Eye (tissue), 1 donor: ENCODE measurements around the gene SERPINE2.
A peak's percentile ranks its signal among the peaks of the same experiment; 100 is the strongest.
"Not testable (repeated sequence)": the region's sequence is repeated elsewhere in the genome, so short reads cannot be mapped to it uniquely, and the experiment has no call there.

Experiments
- DNase-seq: peaks from one replicate; pipeline ENCODE4 v3.0.0-alpha.2; 2015

The SERPINE2 gene

DNA sequence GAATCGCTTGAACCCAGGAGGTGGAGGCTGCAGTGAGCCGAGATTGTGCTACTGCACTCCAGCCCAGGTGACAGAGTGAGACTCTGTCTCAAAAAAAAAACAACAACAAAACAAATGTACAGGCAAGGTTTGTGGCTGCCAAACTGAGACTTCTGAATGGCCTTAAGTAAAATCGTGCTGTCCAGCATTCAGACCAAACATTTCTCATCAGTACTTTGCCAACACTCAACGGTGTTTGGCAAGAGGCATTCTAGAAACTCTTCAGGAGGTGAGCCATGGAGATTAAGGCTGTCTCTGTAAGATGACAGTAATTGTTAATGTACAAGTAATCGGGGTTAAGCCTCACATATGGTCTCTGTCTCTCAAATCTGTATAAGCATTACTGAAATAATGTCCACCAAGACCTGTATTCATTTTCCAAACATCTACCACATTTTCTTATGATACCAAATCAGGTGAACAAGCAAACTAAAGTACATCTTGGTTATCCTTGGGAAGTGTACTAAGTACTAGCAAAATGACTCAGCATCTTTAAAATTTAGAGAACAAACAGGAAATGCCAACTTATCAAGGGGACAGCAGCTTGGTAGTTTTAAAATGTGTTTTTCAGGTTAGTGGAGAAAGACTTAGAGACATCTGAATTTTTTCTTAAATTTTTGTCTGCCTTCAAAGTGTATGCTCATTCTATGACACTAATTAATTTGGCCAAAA lies 29.3 kb downstream of the SERPINE2 start:
- no peak for DNase-seq

DNA sequence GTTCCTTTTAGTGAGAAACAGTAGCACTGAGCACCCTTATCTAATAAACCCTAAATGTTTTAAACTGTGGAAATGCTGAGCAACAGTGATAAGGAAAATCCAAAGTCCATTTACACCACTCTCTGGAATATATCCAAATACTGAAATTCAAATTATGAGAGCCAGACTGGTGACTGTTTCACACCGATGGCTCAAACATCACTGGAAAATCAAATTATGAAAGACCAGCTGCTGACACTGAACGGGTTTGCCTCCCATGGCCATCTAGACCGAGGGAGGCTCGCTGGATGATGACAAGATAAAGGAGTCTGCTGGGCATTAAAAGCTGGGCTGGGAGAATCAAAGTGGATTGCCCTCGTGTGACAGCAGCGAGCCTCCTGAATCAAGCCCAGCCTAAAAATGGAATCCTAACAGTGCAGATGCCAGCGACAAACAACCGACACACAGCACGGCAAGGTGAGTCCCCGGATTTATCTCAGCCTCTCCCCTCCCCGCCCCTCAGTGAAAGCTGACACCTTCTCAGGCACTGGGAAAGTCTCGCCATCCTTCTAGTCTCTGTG lies 30.3 kb downstream of the SERPINE2 start:
- no peak for DNase-seq

DNA sequence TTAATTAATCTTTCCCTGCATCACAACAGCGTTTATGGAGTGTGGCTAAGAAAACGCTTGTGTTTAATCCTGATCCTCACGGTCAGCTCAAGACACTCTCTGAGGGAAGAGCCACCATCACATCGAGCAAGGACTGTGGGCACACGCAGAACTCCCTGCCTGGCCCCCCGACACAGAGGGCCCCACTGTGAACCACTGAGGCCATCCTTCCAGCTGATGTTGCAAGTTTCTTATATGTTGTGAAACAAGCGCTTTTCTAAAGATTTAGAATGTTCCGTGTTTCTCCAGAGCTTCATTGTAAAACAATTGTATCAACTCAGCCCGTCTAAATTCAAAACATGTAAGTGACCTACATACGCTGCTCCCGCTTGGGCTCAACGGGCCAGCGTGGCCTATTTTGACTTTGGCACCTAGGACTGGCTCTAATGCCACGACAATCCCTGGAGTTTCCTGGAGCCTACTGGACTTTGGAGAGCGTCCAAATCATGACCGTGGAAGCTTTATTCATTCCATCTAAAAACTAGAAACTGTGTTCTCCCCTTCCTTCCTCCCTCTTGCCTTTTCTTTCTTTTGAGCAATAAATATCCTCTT lies 34.9 kb downstream of the SERPINE2 start:
- DNase-seq: no peak

DNA sequence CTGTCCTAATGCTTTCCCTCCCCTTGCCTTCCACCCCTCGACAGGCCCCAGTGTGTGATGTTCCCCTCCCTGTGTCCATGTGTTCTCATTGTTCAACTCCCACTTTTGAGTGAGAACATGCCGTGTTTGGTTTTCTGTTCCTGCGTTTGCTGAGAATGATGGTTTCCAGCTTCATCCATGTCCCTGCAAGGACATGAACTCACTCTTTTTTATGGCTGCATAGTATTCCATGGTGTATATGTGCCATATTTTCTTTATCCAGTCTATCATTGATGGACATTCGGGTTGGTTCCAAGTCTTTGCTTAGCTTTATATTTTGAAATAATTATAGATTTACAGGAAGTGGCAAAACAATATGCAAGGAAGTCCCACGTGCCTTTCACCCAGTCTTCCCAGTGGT lies 38.4 kb downstream of the SERPINE2 start:
- DNase-seq: not testable (repeated sequence)

DNA sequence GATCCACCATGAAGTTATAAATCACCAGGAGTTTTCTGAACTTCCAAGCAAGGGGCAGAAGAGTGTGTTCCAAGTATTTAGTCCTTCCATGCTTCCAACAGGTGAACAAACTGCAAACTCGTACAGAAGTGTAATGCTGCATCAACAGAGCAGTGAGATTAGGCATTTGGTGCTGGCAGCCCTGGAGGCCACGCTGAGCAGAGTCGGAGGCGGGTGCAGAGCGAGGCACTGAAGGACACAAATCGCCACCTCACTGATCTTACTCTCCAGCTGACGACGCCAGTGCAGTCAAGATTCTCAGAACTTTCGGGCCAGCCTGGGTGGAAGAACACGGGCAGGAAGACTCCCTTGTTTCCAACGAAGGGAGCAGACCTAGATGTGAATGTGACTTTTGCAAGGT lies 39.2 kb downstream of the SERPINE2 start:
- DNase-seq: no peak

- DNase-seq: no peak
Measured at GRCh38 chr2:223998948-223999347, 40.1 kb downstream of the SERPINE2 start.

- DNase-seq: no peak
Measured at GRCh38 chr2:223997938-223998337, 41.1 kb downstream of the SERPINE2 start.

GRCh38 chr2:223996391-223996790 lies 42.7 kb downstream of the SERPINE2 start:
- DNase-seq: no peak

- no peak for DNase-seq
Measured at GRCh38 chr2:223995569-223995968, 43.5 kb downstream of the SERPINE2 start.

GRCh38 chr2:223994562-223995162 lies 44.4 kb downstream of the SERPINE2 start:
- no peak for DNase-seq

DNA sequence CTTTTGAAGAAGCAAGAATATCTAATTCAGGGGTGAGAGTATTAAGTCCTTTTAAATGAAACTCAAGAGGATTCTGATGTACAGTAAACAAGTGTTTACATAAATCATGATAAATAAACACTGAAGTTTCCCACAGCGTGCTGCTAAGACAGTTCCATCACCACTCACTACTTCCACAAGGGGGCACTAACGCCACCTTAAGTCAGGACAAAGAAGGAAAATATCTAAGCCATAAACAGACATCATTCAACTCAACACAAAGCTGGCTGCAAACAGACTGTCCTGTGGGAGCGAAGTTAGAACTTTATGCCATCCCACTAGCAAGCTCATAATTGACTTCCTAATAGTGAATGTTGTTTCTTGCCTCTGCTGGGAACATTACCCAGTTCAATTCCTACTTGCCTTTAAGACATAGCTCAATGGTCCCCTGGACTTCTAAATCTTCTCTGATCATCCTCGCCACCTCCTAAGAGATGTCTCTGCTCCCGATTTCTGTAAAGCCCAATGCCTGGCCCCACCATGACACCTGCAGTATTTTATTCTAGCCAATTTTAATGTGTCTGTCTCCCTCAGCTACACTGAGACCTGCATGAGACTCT lies 45.4 kb downstream of the SERPINE2 start:
- peak; percentile 92 for DNase-seq

DNA sequence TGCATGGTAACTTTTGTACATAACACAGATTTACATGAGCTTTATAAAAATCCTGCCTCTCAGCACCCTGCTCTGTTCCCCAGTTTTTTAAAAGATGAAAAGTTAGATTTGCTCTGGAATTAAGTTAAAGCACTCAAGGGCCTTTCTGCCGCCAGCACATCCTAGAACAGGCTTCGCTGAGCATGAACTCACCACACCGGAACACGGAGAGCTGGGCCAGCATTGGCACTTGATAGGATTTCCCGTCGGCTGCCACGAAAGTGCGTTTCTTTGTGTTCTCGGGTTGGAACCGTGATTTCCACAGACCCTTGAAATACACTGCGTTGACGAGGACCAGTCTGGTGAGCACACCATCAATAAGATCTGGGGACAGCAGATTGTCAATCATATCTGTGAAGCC lies 47.5 kb downstream of the SERPINE2 start:
- no peak for DNase-seq

DNA sequence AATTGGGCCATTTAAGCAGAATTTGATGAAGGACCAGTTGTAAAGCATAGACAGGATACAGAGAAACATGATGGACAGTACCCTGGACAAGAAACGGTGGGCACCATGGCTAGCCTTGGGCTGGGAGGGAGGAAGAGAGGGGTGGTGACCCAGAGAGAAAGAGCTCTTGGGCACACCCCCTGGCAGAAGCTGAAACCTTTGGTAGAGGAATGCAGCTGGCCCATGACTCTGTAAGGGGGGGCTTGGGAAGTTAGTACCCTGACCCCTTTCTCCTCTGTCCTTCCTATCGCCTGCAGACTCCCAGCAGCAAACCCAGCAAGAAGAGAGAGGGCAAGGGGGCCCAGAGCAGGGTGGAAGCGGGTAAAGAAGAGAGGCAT lies 49.2 kb downstream of the SERPINE2 start:
- no peak for DNase-seq

- DNase-seq: no peak
Measured at GRCh38 chr2:223989206-223989855, 49.8 kb downstream of the SERPINE2 start.

DNA sequence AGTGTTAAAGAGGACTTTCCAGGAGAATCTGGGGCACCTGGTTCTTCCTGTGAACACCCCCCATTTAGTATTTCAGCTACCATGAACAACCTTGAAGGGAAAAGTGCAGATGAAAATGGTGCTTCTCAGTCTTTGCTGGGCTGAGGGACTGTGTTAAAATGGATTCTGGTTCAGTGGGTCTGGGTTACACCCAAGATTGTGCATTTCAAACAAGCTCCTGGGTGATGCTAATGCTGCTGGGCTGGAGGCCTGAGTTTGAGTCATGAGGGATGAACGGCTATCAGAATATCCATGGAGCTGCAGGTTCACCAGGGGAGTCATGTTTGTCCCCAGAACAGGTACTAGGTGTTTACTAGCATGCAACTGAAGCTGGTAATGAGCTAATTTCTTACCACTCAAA lies 57.8 kb downstream of the SERPINE2 start:
- no peak for DNase-seq

DNA sequence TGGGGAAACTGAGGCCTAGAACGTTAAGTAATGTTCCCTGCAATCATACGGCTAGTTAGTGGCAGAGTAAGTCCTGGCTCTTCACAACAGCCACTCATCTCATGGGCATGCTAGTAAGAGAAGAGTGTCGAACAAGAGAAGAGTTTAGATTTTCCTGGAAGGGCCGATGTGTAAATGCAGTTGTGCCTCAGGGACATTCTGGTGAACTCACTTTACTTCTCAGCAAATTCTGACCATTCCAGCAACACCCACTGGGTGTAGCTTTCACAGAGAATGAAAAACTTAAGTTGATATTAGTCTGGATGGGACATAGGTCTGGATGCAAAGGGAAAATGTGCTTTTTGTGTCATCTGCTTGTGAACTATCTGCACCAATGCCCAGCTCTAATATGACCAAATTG lies 58.3 kb downstream of the SERPINE2 start:
- no peak for DNase-seq

DNA sequence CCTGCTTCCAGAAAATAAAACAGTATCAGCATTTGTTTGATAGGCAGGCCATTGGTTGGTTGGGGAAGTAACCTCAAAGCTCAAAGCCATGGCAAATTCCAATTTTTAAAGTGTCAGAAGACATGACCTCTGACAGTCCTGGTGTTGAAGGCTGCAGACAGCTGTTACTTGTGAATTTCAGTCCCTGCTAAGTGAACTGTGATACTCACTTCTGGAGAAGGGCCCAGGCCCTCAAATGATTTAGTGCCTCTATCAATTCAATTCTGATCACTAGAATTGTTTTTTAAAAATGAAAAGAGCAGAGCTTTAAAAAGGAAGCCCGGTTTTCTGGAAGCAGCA lies 58.7 kb downstream of the SERPINE2 start:
- no peak for DNase-seq

DNA sequence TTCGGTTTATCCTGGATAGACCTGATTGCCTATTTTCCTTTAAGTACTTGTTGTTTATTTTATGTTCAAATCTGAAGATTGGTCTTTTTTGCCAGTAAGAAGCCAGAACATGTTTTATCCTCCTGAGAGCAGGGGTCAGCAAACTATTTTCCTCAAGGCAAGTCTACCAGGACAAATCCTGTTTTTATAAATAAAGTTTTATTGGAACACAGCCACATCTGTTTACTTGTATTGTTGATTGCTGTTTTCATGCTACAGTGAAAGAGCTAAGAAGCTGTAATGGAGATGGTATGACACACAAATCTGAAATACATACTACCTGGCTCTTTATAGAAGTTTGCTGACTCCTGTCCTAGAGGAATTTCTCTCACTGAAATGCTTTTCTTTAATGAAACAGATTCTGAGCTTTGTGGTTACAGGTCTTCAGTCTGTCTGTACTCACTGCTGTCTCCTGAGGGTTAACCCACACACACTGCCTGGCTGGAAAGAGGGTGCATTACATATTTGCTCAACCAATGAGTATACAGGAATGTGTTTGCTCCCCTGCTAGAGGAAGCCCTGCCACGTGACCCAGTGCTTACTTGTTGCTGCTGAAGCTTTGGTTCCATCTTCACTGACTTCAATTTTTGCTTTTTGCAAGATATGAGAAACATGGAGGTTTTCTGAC lies 59.2 kb downstream of the SERPINE2 start:
- no peak for DNase-seq

GRCh38 chr2:223978451-223978850 lies 60.6 kb downstream of the SERPINE2 start:
- no peak for DNase-seq

- DNase-seq: no peak
Measured at GRCh38 chr2:223976635-223977226, 62.4 kb downstream of the SERPINE2 start.

- no peak for DNase-seq
Measured at GRCh38 chr2:223973606-223974005, 65.5 kb downstream of the SERPINE2 start.

GRCh38 chr2:223972656-223973102 lies 66.4 kb downstream of the SERPINE2 start:
- DNase-seq: peak; percentile 75
